Activated T-helper 17 cell treated with anti-CD3 and anti-CD28 coated beads, Interleukin-2, amount 50 U/mL, for 72 hours (primary cell): ENCODE data around the gene ZNF813. TPM values are rescaled to one million over a fixed set of nuclear protein-coding genes. Genes with fewer than 3 reads are reported as not detected.
"Not testable (repeated sequence)": the region's sequence is repeated elsewhere in the genome, so short reads cannot be mapped to it uniquely, and the experiment has no call there.

Experiments used
- ATAC-seq: fragments of 150-1000 bp; cut with Tn5 transposase; replicated peaks from 2 replicates; pipeline ENCODE4 v1.10.0; 2021; ENCODE audit warnings: mild to moderate bottlenecking, moderate library complexity
- H3K27ac Mint-ChIP-seq: one replicate; pipeline ENCODE4 v1.8.0; 2022; ENCODE audit warnings: mixed read lengths
- H3K27me3 Mint-ChIP-seq: one replicate; pipeline ENCODE4 v1.8.0; 2022; ENCODE audit warnings: mixed read lengths
- H3K36me3 Mint-ChIP-seq: one replicate; pipeline ENCODE4 v1.8.0; 2022; ENCODE audit warnings: low read depth, mild to moderate bottlenecking, mixed read lengths
- H3K4me1 Mint-ChIP-seq: one replicate; pipeline ENCODE4 v1.8.0; 2022; ENCODE audit warnings: mixed read lengths
- H3K4me3 Mint-ChIP-seq: one replicate; pipeline ENCODE4 v1.8.0; 2022; ENCODE audit warnings: mild to moderate bottlenecking, mixed read lengths
- H3K9me3 Mint-ChIP-seq: one replicate; pipeline ENCODE4 v1.8.0; 2022; ENCODE audit warnings: mixed read lengths
- total RNA-seq, 2 donors: library from RNA; stranded (reverse); gene quantifications; one replicate each; pipeline ENCODE4 v1.2.3, GENCODE V29; 2022

Gene ZNF813
- total RNA-seq, 2 donors from 2014 or later, result 3.4 to 8.4 TPM

GRCh38 chr19:53462861-53463260 lies 4.7 kb upstream of the ZNF813 start:
- H3K27ac Mint-ChIP-seq, result no peak overlapping the region
- H3K4me3 Mint-ChIP-seq, result no peak overlapping the region
- no peaks in the 10 kb centered on the region for H3K36me3 Mint-ChIP-seq
- peaks cover 25% of the 10 kb centered on the region for H3K9me3 Mint-ChIP-seq
- H3K27me3 Mint-ChIP-seq, result peaks cover 9% of the 10 kb centered on the region
- H3K4me1 Mint-ChIP-seq, result peaks cover 5% of the 10 kb centered on the region
- ATAC-seq, result no peak

GRCh38 chr19:53463263-53463662 lies 4.3 kb upstream of the ZNF813 start:
- H3K27me3 Mint-ChIP-seq, result peaks cover 9% of the 10 kb centered on the region
- no peak overlapping the region for H3K4me3 Mint-ChIP-seq
- peaks cover 5% of the 10 kb centered on the region for H3K4me1 Mint-ChIP-seq
- no peak overlapping the region for H3K27ac Mint-ChIP-seq
- peaks cover 24% of the 10 kb centered on the region for H3K9me3 Mint-ChIP-seq
- no peaks in the 10 kb centered on the region for H3K36me3 Mint-ChIP-seq
- no peak for ATAC-seq

DNA sequence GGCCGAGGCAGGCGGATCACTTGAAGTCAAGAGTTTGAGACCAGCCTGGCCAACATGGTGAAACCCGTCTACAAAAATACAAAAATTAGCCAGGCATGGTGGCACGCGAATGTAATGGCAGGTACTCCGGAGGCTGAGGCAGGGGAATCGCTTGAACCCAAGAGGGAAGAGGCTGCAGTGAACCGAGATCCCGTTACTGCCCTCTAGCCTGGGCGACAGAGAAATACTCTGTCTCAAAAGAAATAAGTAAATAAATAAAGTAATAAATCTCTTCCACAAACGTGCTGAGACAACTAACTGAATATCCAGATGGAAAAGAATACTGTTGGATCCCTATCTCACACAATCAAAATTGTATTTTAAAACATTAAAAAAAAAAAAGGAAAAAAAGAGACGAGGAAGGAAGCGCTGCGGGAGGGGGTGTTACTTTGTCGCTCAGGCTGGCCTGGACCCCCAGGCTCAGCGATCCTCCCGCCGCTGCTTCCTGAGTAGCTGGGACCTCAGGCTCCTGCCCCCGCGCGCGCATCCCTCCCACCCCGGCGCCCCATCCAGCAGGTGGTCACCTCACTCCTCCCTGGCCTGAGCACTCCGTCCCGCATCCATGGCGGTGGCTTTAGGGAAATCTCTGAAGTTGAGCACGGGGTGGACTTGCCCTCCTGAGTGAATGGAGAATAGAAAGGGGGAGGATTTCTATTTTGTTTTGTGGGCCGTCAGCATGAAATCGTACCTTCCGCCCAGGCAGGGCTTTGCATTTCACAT lies 628 bp upstream of the ZNF813 start:
- Mint-ChIP-seq H3K4me1 (peaks cover 14% of the 10 kb centered on the region), H3K4me3 (peak overlapping the region; percentile 82), H3K27me3 (peaks cover 9% of the 10 kb centered on the region), H3K9me3 (peaks cover 22% of the 10 kb centered on the region), H3K36me3 (peaks cover 24% of the 10 kb centered on the region), H3K27ac (peak overlapping the region; percentile 80)
- peak; percentile 47 for ATAC-seq

GRCh38 chr19:53468628-53469027 lies 1.1 kb downstream of the ZNF813 start:
- H3K27ac Mint-ChIP-seq, H3K27me3 Mint-ChIP-seq, ATAC-seq: not testable (repeated sequence)
- H3K9me3 Mint-ChIP-seq, result peaks cover 17% of the 10 kb centered on the region
- H3K4me3 Mint-ChIP-seq, result peak overlapping the region; percentile 82
- peaks cover 41% of the 10 kb centered on the region for H3K36me3 Mint-ChIP-seq
- peaks cover 11% of the 10 kb centered on the region for H3K4me1 Mint-ChIP-seq

GRCh38 chr19:53471916-53472315 lies 4.4 kb downstream of the ZNF813 start:
- H3K4me1 Mint-ChIP-seq, result peaks cover 9% of the 10 kb centered on the region
- ATAC-seq, result no peak
- H3K27ac Mint-ChIP-seq, result no peak overlapping the region
- no peak overlapping the region for H3K4me3 Mint-ChIP-seq
- H3K9me3 Mint-ChIP-seq, result peaks cover 22% of the 10 kb centered on the region
- peaks cover 69% of the 10 kb centered on the region for H3K36me3 Mint-ChIP-seq
- H3K27me3 Mint-ChIP-seq, result no peaks in the 10 kb centered on the region

GRCh38 chr19:53474832-53475231 lies 7.3 kb downstream of the ZNF813 start:
- H3K9me3 Mint-ChIP-seq, result peaks cover 22% of the 10 kb centered on the region
- not testable (repeated sequence) for H3K4me3 Mint-ChIP-seq, ATAC-seq, H3K27me3 Mint-ChIP-seq, H3K27ac Mint-ChIP-seq, H3K4me1 Mint-ChIP-seq
- H3K36me3 Mint-ChIP-seq, result peaks cover 90% of the 10 kb centered on the region

DNA sequence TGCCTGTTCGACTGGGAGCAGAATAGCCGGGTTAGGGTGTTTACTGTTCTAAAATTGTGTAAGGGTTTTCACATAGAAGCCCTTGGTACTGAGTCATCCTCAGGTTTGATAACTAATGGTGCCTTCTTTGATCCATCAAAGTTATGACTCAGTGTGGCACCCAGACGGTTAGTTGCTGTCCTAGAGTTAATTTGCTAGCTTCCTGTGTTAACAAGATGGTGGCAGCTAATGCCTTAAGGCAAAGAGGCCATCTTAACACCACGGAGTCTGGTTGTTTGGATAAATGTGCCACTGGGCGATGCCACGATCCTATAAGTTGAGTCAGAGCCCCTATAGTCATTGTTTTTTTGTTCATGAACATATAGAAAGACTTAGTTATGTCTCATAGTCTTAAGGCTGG lies 7.9 kb downstream of the ZNF813 start:
- not testable (repeated sequence) for H3K4me3 Mint-ChIP-seq, H3K4me1 Mint-ChIP-seq, H3K27ac Mint-ChIP-seq, ATAC-seq, H3K27me3 Mint-ChIP-seq
- Mint-ChIP-seq H3K9me3 (peaks cover 19% of the 10 kb centered on the region), H3K36me3 (peaks cover 93% of the 10 kb centered on the region)

GRCh38 chr19:53483751-53484150 lies 16.2 kb downstream of the ZNF813 start:
- ATAC-seq, H3K4me3 Mint-ChIP-seq, H3K27ac Mint-ChIP-seq, H3K4me1 Mint-ChIP-seq, H3K27me3 Mint-ChIP-seq: not testable (repeated sequence)
- Mint-ChIP-seq H3K9me3 (peaks cover 16% of the 10 kb centered on the region), H3K36me3 (peaks cover 94% of the 10 kb centered on the region)

DNA sequence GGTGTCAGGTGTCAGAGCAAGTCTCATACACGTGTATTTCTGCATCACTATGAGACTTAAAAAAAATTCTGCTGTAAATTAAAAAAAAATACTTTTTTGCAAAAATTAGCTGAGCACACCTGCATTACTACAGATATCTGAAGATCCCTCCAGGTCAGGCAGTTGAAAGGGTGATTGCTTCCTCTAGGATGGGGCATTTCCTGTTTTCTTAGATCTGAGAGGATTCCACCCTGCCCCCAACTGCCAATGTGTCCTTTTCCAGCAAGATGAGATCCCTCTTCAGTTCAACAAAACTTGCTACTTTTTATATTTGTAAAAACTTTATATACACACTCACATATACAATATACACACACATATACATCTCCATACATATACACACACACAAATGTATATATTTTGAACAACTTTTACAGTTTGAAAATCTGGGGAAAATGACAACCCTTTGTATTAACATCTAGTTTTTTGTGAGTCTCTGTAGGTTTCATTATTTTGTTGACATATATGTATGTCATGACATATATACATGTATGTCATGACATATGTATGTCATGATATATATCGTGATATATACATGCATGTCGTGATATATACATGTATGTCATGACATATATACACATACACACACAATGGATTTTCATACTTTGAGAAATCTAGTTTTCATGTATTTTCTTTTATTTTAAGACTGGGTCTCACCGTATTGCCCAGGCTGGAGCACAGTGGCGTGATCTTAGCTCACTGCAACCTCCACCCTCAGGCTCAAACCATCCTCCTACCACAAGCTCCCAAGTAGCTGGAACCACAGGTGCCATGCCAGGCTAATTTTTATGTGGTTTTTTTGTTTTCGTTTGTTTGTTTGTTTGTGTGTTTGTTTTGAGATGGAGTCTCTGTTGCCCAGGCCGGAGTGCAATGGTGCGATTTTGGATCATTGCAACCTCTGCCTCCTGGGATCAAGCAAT lies 17.8 kb downstream of the ZNF813 start:
- Mint-ChIP-seq H3K27ac (no peak overlapping the region), H3K4me3 (no peak overlapping the region), H3K9me3 (peaks cover 15% of the 10 kb centered on the region), H3K4me1 (no peaks in the 10 kb centered on the region), H3K36me3 (peaks cover 94% of the 10 kb centered on the region), H3K27me3 (no peaks in the 10 kb centered on the region)
- ATAC-seq, result no peak

GRCh38 chr19:53492153-53492552 lies 24.6 kb downstream of the ZNF813 start:
- Mint-ChIP-seq H3K27ac (no peak overlapping the region), H3K36me3 (peaks cover 51% of the 10 kb centered on the region), H3K4me3 (no peak overlapping the region), H3K9me3 (peaks cover 42% of the 10 kb centered on the region), H3K4me1 (no peaks in the 10 kb centered on the region), H3K27me3 (no peaks in the 10 kb centered on the region)
- ATAC-seq, result no peak

- peaks cover 27% of the 10 kb centered on the region for H3K9me3 Mint-ChIP-seq
- H3K4me3 Mint-ChIP-seq, ATAC-seq, H3K36me3 Mint-ChIP-seq, H3K27ac Mint-ChIP-seq, H3K4me1 Mint-ChIP-seq, H3K27me3 Mint-ChIP-seq: not testable (repeated sequence)
These were observed 29.9 kb downstream of the ZNF813 start for GRCh38 chr19:53497311-53498023.

DNA sequence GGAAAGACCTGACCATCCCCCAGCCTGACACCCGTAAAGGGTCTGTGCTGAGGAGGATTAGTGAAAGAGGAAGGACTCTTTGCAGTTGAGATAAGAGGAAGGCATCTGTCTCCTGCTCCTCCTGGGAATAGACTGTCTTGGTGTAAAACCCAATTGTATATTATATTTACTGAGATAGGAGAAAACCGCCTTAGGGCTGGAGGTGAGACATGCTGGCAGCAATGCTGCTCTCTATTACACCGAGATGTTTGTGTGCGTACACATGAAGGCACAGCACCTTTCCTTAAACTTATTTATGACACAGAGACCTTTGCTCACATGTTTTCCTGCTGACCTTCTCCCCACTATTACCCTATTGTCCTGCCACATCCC lies 30.5 kb downstream of the ZNF813 start:
- H3K27me3 Mint-ChIP-seq, H3K36me3 Mint-ChIP-seq, H3K27ac Mint-ChIP-seq, H3K4me1 Mint-ChIP-seq, ATAC-seq, H3K4me3 Mint-ChIP-seq: not testable (repeated sequence)
- H3K9me3 Mint-ChIP-seq, result peaks cover 22% of the 10 kb centered on the region

DNA sequence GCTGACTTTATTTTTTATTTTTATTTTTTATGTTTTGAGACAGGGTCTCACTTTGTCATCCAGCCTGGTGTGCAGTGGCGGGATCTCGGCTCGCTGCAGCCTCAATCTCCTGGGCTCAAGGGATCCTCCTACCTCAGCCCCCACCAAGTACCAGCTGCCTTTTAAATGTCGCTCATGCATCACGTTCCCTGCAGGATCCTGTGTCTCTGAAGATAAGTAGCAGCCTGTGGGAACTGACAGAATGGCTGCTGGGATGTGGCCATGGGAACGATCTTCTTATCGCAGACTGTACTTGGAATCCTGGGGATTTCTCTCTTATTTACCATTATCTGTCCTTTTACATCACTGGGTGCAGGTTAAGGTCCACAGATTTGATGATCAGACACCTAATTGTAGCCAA lies 35.6 kb downstream of the ZNF813 start:
- not testable (repeated sequence) for H3K4me1 Mint-ChIP-seq, H3K36me3 Mint-ChIP-seq, H3K27ac Mint-ChIP-seq, H3K4me3 Mint-ChIP-seq, ATAC-seq, H3K27me3 Mint-ChIP-seq
- peaks cover 12% of the 10 kb centered on the region for H3K9me3 Mint-ChIP-seq

GRCh38 chr19:53503671-53504364 lies 36.3 kb downstream of the ZNF813 start:
- not testable (repeated sequence) for H3K27me3 Mint-ChIP-seq, ATAC-seq, H3K27ac Mint-ChIP-seq, H3K9me3 Mint-ChIP-seq, H3K4me1 Mint-ChIP-seq, H3K36me3 Mint-ChIP-seq, H3K4me3 Mint-ChIP-seq
